ENCODE measurements around the gene RPS16. TPM values are rescaled to one million over a fixed set of nuclear protein-coding genes. Genes with fewer than 3 reads are reported as not detected.

RPS16 gene
- total and polyA plus RNA-seq, 2 donors (not counting 1 experiment from before 2014, with no cell fraction given): 3,910 to 6,448 TPM

DNA sequence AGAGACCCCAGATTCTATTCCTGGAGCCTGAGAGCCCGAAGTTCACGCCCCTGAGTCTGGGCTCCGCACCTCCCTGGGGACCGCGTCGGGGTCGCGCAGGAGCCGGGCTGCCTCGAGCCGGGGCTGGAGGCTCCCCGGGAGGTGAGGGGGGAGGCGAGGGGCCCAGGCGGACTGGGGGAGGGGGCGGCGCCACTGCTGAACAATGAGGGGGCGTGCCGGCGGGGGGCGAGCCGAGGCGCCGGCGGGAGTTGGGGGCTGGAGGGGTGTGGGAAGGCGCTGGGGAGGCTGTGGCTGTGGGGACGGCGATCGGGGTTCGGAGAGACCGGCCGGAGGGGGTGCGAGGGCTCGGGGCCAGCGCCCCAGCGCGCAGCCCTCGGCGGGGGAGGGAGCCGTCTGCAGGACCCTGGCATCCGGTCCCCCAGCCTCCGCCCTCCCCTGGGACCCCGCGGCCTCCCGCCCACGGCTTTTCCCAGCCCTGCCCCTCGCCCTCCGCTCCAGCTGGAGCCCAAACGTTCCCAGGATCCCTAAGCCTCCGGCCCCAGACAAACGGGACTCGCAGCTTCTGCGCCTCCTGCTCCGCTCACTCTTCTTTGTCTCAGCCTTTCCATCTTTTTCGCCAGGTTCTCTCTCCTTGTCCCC, 22.4 kb downstream of the RPS16 start:
- H3K79me2 ChIP-seq (ENCODE audit: control insufficient read depth, insufficient read depth, low read length): peaks cover 16% of the 10 kb centered on the region
- Mint-ChIP-seq H3K4me1 (peaks cover 49% of the 10 kb centered on the region), H3K9me3 (ENCODE audit: insufficient read depth) (no peaks in the 10 kb centered on the region), H3K27me3 (no peaks in the 10 kb centered on the region), H3K4me3 (peak overlapping the region; percentile 94), H3K27ac (peak overlapping the region; percentile 99)
- CTCF ChIA-PET: interaction anchor here (1.2 to 3.2 kb wide), 4 partner anchors 11 to 119 kb away, joined by 4 to 11 read pairs (median 6); partner anchors contain the start of genes EID2B and RPS16
- peak overlapping the region; percentile 96 to 100 for H3K27ac ChIP-seq (ENCODE audit: low read length in 2 of 2)
- peak overlapping the region; percentile 72 for H2AFZ ChIP-seq (ENCODE audit: insufficient read depth, low read depth, low read length, poor library complexity, severe bottlenecking)
- H3K9me3 ChIP-seq (ENCODE audit: control extremely low read depth in 1 of 3, control insufficient read depth in 2 of 3, insufficient read depth in 1 of 3, low read length in 2 of 3): peaks cover 0 to 2% (median 0%) of the 10 kb centered on the region in 3 donors
- peak overlapping the region; percentile 74 to 93 (median 92) for H3K4me3 ChIP-seq (ENCODE audit: control extremely low read depth in 1 of 5, extremely low read depth in 1 of 5, insufficient read depth in 1 of 5, low read depth in 2 of 5, low read length in 4 of 5)
- 4% methylated on average over 48 of the region's 54 CpGs for WGBS (ENCODE audit: insufficient coverage)
- peak overlapping the region; percentile 96 for H3K9ac ChIP-seq (ENCODE audit: low read length)
- no peak for ATAC-seq (ENCODE audit: low read depth)
- peaks cover 0 to 18% of the 10 kb centered on the region in 2 experiments for H3K36me3 ChIP-seq (replicated peaks in 1 of 2; ENCODE audit: control extremely low read depth in 1 of 2, control insufficient read depth in 1 of 2, extremely low read depth in 1 of 2, insufficient read depth in 2 of 2, low read length in 1 of 2)
- intact Hi-C loops (cut with micrococcal nuclease): loop anchor here (5.0 kb wide), 2 partner anchors 796 to 1364 kb away; partner anchors contain the start of genes EIF3K, MAP4K1, MIA and RAB4B
- H3K4me1 ChIP-seq (ENCODE audit: control insufficient read depth in 2 of 2, insufficient read depth in 2 of 2, low read length in 2 of 2): peaks cover 24 to 39% of the 10 kb centered on the region in 2 donors
- TF ChIP-seq, protein P1, sequence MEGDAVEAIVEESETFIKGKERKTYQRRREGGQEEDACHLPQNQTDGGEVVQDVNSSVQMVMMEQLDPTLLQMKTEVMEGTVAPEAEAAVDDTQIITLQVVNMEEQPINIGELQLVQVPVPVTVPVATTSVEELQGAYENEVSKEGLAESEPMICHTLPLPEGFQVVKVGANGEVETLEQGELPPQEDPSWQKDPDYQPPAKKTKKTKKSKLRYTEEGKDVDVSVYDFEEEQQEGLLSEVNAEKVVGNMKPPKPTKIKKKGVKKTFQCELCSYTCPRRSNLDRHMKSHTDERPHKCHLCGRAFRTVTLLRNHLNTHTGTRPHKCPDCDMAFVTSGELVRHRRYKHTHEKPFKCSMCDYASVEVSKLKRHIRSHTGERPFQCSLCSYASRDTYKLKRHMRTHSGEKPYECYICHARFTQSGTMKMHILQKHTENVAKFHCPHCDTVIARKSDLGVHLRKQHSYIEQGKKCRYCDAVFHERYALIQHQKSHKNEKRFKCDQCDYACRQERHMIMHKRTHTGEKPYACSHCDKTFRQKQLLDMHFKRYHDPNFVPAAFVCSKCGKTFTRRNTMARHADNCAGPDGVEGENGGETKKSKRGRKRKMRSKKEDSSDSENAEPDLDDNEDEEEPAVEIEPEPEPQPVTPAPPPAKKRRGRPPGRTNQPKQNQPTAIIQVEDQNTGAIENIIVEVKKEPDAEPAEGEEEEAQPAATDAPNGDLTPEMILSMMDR (IDR thresholded peaks at IDR 0.05): no peak
- TF ChIP-seq EZH2 (IDR thresholded peaks at IDR 0.05; ENCODE audit: borderline replicate concordance, insufficient read depth, low read depth, low read length, poor library complexity, severe bottlenecking): no peak
- H3K27me3 ChIP-seq (replicated peaks in 1 of 4; ENCODE audit: control extremely low read depth in 1 of 4, control insufficient read depth in 3 of 4, insufficient read depth in 4 of 4, low read length in 3 of 4): no peaks in the 10 kb centered on the region
- peaks cover 11% of the 10 kb centered on the region for H4K20me1 ChIP-seq (ENCODE audit: control insufficient read depth, insufficient read depth, low read length, poor library complexity, severe bottlenecking)
- peak overlapping the region; percentile 100 for H3K4me2 ChIP-seq (replicated peaks; ENCODE audit: low read depth, low read length, poor library complexity, severe bottlenecking)
- DNase-seq: peak; percentile 62
- POLR2A ChIA-PET: interaction anchor here (1.0 to 2.5 kb wide), 4 partner anchors 9 to 22 kb away, joined by 3 to 54 read pairs (median 5); partner anchors contain the start of gene RPS16
